K562 (cell line): Measurements from ENCODE around the gene CAMK2D. TPM values are rescaled to one million over a fixed set of nuclear protein-coding genes. Genes with fewer than 3 reads are reported as not detected.

ENCODE experiments used
- ATAC-seq: fragments of 200-7000 bp; cut with Tn5 transposase; 3 replicates; pipeline ENCODE4 v1.9.1; 2020; ENCODE audit warnings: moderate library complexity
- BruUV-seq: library from RNA; stranded (reverse); fragments of 400-500 nt; replicated peaks from 2 replicates; lab custom pipeline; 2021; lab: Mats Ljungman, UMichigan
- CTCF ChIA-PET: fragments of 300-600 bp; formaldehyde crosslinking; extraction: SDS; loops from one replicate; lab custom pipeline; 2021; ENCODE audit warnings: low intra/inter-chr PET ratio; lab: Yijun Ruan, JAX
- POLR2A ChIA-PET: fragments of 300-600, 350-650 bp; sonication (Branson Sonifier 250); formaldehyde crosslinking; extraction: SDS; loops from one replicate; lab custom pipeline; 2021; ENCODE audit warnings: antibody characterized with exemption, inconsistent platforms; lab: Yijun Ruan, JAX
- DNase-seq, 4 experiments: peaks; one replicate each; pipeline versions ENCODE4 v3.0.0 to v3.0.0-alpha.2; 2011 to 2018; ENCODE audit warnings: low spot score in 3 of 4, mixed read lengths in 3 of 4; ENCODE audit errors: extremely low read depth in 1 of 4
- FAIRE-seq: peaks from 2 replicates; lab custom pipeline; 2011; peaks lifted over from hg19 to GRCh38; lab: Jason Lieb, UNC
- H2AFZ ChIP-seq: 2 replicates; pipeline ENCODE4 v1.6.0; 2011; ENCODE audit warnings: low read depth, low read length, control low read depth, inconsistent platforms
- H3K27ac ChIP-seq: fragments of 200-600 bp; 3 replicates; pipeline ENCODE4 v1.8.0; 2011; ENCODE audit warnings: low read depth, mild to moderate bottlenecking, control low read depth, inconsistent platforms, low read length, moderate library complexity, mixed read lengths; ENCODE audit errors: extremely low read depth
- H3K27me3 ChIP-seq, 2 experiments: fragments of 300-600 bp in 1 of 2; 2 replicates in 1 of 2; 3 replicates in 1 of 2; pipeline versions ENCODE4 v1.6.0 to v1.8.0; 2011; ENCODE audit warnings: inconsistent platforms in 2 of 2, low read length in 2 of 2, mild to moderate bottlenecking in 1 of 2, mixed read lengths in 1 of 2, moderate library complexity in 1 of 2; ENCODE audit not compliant: control insufficient read depth in 2 of 2, insufficient read depth in 2 of 2
- H3K36me3 ChIP-seq: fragments of 300-600 bp; 3 replicates; pipeline ENCODE4 v1.8.0; 2011; ENCODE audit warnings: mild to moderate bottlenecking, low read length, inconsistent platforms; ENCODE audit not compliant: control insufficient read depth, insufficient read depth
- H3K4me1 ChIP-seq, 2 experiments: fragments of 200-600 bp in 1 of 2; replicated peaks in 1 of 2; 2 replicates in 1 of 2; 3 replicates in 1 of 2; pipeline versions ENCODE4 v1.5.1 to v1.8.0; 2011; ENCODE audit warnings: inconsistent platforms in 2 of 2, low read length in 2 of 2, mild to moderate bottlenecking in 1 of 2, mixed read lengths in 1 of 2, moderate library complexity in 1 of 2; ENCODE audit not compliant: control insufficient read depth in 2 of 2, insufficient read depth in 2 of 2
- H3K4me2 ChIP-seq: 2 replicates; pipeline ENCODE4 v1.6.1; 2011; ENCODE audit warnings: low read length, control low read depth, inconsistent platforms, mixed read lengths; ENCODE audit not compliant: insufficient read depth
- H3K4me3 ChIP-seq: fragments of 200-600 bp; sonication (generic), shearing (Covaris generic); 2 replicates; pipeline ENCODE4 v1.5.1; 2016; ENCODE audit warnings: control low read depth, inconsistent platforms
- H3K79me2 ChIP-seq: fragments of 200-600 bp; 3 replicates; pipeline ENCODE4 v1.8.0; 2011; ENCODE audit warnings: low read length, inconsistent platforms; ENCODE audit not compliant: control insufficient read depth, insufficient read depth
- H3K9ac ChIP-seq, 2 experiments: 2 replicates each; pipeline versions ENCODE4 v1.6.0 to v1.6.1; 2011; ENCODE audit warnings: low read depth in 2 of 2, low read length in 2 of 2, control low read depth in 1 of 2, inconsistent platforms in 1 of 2, mild to moderate bottlenecking in 1 of 2, mixed read lengths in 1 of 2; ENCODE audit not compliant: insufficient read depth in 1 of 2
- H3K9me1 ChIP-seq: one replicate; pipeline ENCODE4 v1.6.0; 2011; ENCODE audit warnings: inconsistent platforms, mild to moderate bottlenecking, low read length, moderate library complexity; ENCODE audit not compliant: control insufficient read depth, insufficient read depth
- H3K9me3 ChIP-seq: replicated peaks from 2 replicates; pipeline ENCODE4 v1.5.1; 2011; ENCODE audit warnings: low read depth, low read length, inconsistent platforms; ENCODE audit not compliant: control insufficient read depth, insufficient read depth
- H4K20me1 ChIP-seq: replicated peaks from 2 replicates; pipeline ENCODE4 v1.6.1; 2011; ENCODE audit warnings: low read length, inconsistent platforms, mixed read lengths; ENCODE audit not compliant: control insufficient read depth, insufficient read depth
- BCL6 ChIP-seq: fragments of 250-450 bp; sonication (Bioruptor Pico); IDR thresholded peaks from 2 replicates; pipeline ENCODE4 v1.4.0; 2020
- HIVEP1 ChIP-seq: fragments of 250-450 bp; sonication (Bioruptor Pico); IDR thresholded peaks from 2 replicates; pipeline ENCODE4 v1.4.0; 2020; ENCODE audit warnings: mild to moderate bottlenecking
- PTRF ChIP-seq: fragments of 450-650 bp; IDR thresholded peaks from 2 replicates; pipeline ENCODE4 v1.6.1; 2016; ENCODE audit warnings: mild to moderate bottlenecking, missing genetic modification characterization, missing compliant biosample characterization
- SMARCA5 ChIP-seq: fragments of 450-650 bp; IDR thresholded peaks from 2 replicates; pipeline ENCODE4 v1.6.1; 2016
- SREBF1 ChIP-seq: fragments of 150-350 bp; IDR thresholded peaks from 2 replicates; pipeline ENCODE4 v1.6.1; 2014; ENCODE audit warnings: antibody characterized with exemption, low read depth, low read length, borderline replicate concordance
- SRSF1 ChIP-seq: fragments of 200-400 bp; formaldehyde crosslinking; IDR thresholded peaks from 2 replicates; pipeline ENCODE4 v1.6.1; 2017; ENCODE audit warnings: mild to moderate bottlenecking, low read depth, low read length, moderate library complexity
- THAP7 ChIP-seq: fragments of 250-450 bp; sonication (Bioruptor Pico); IDR thresholded peaks from 2 replicates; pipeline ENCODE4 v1.5.0; 2021
- XRCC3 ChIP-seq: fragments of 450-650 bp; IDR thresholded peaks from 2 replicates; pipeline ENCODE4 v1.6.1; 2017; ENCODE audit warnings: mild to moderate bottlenecking, moderate library complexity
- ZNF239 ChIP-seq: fragments of 250-450 bp; sonication (Bioruptor Pico); IDR thresholded peaks from 2 replicates; pipeline ENCODE4 v1.4.0; 2020; ENCODE audit warnings: mild to moderate bottlenecking
- ZNF384 ChIP-seq: IDR thresholded peaks from 2 replicates; pipeline ENCODE4 v1.6.1; 2012; ENCODE audit warnings: low read depth, low read length, improper control_type of control experiment
- ZSCAN29 ChIP-seq: fragments of 450-650 bp; IDR thresholded peaks from 2 replicates; pipeline ENCODE4 v1.6.1; 2017
- WGBS: fragments of 100-300 bp; shearing (Covaris generic); methylation state at CpG from one replicate; pipeline ENCODE4 v1.1.6; 2016; ENCODE audit warnings: low coverage, mixed read lengths; ENCODE audit not compliant: insufficient coverage; ENCODE audit errors: missing lambda C conversion rate; 5-methylcytosine and 5-hydroxymethylcytosine counted together
- in situ Hi-C: fragments of 300-500 bp; cut with MboI; formaldehyde crosslinking; loops from 4 replicates; pipeline ENCODE4 v1.15.0; 2018; ENCODE audit warnings: inconsistent platforms, mixed read lengths
- intact Hi-C: fragments of 100-400 bp; cut with micrococcal nuclease; formaldehyde crosslinking; loops from 2 replicates; pipeline ENCODE4 v1.14.2; 2022
- polyA plus RNA-seq, 8 experiments: library from polyadenylated mRNA; depleted of rRNA in 4 of 8; stranded (reverse) in 5 of 8; unstranded in 3 of 8; fragments of >200 nt; fragmentation: Nextera tagmentation in 2 of 8; fragmentation: Illumina TruSeq in 1 of 8; extraction: Ambion mirVana in 2 of 8; extraction: Trizol in 1 of 8; gene quantifications; 2 replicates each; pipeline versions ENCODE4 v1.2.1 to v1.2.3, GENCODE V29; 2011 to 2014; ENCODE audit warnings: inconsistent platforms in 1 of 8, missing spikeins in 1 of 8
- total RNA-seq, 7 experiments: library from RNA; depleted of rRNA in 6 of 7; stranded (reverse); fragments of >200 nt in 6 of 7; fragmentation: Illumina TruSeq in 2 of 7; extraction: Trizol in 2 of 7; gene quantifications; 2 replicates each; pipeline versions ENCODE4 v1.2.1 to v1.2.3, GENCODE V29; 2011 to 2021; ENCODE audit warnings: low replicate concordance in 1 of 7
- TF ChIP-seq, protein P1 (sequence below), 2 experiments: fragments of 450-650 bp; formaldehyde crosslinking in 1 of 2; IDR thresholded peaks; 2 replicates each; pipeline versions ENCODE4 v1.4.0 to v1.6.1; 2014 to 2020; ENCODE audit warnings: mild to moderate bottlenecking in 2 of 2, borderline replicate concordance in 1 of 2, low read depth in 1 of 2

Gene CAMK2D
- total and polyA plus RNA-seq, 9 of the 15 experiments (the other 6 are each of a cell fraction or from before 2014, with no cell fraction given): 0.01 to 0.33 (median 0.04) TPM; not detected in 2

DNA sequence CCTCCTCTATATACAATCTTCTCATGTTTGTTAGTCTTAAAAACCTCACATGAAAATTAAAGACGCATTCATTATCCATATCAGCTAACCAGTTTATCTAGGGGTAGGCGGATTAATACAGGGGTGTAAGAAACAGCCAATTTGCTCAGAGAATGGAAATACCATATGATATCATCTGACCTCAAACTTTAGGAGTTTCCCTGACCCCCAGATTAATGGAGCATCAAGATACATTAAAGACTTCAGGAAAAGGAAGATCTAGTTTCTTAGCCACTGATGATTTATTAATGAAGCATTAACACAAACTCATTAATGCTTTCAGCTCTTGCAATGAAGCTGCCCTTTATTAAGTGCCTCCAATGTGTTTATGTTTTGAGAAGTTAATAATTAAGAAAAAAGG lies 67.5 kb downstream of the CAMK2D start:
- H3K27me3 ChIP-seq: no peaks in the 10 kb centered on the region
- no TSS peak for BruUV-seq
- H3K4me1 ChIP-seq: no peaks in the 10 kb centered on the region
- H3K9me3 ChIP-seq: no peaks in the 10 kb centered on the region
- FAIRE-seq: no peak
- H4K20me1 ChIP-seq: no peaks in the 10 kb centered on the region
- H3K27ac ChIP-seq: no peak overlapping the region
- CTCF ChIA-PET: no interaction called here
- intact Hi-C loops (no loop called here), in situ Hi-C loops (no loop called here)
- H3K79me2 ChIP-seq: no peaks in the 10 kb centered on the region
- DNase-seq: no peak
- no peaks in the 10 kb centered on the region for H3K36me3 ChIP-seq
- H3K4me3 ChIP-seq: no peak overlapping the region
- WGBS: 0% methylated on average over 2 of the region's 2 CpGs
- POLR2A ChIA-PET: no interaction called here
- no peak overlapping the region for H2AFZ ChIP-seq
- no peak overlapping the region for H3K9ac ChIP-seq
- H3K4me2 ChIP-seq: no peak overlapping the region
- H3K9me1 ChIP-seq: no peaks in the 10 kb centered on the region
- ATAC-seq: no peak
- no peak for TF ChIP-seq SREBF1
- TF ChIP-seq, protein P1, sequence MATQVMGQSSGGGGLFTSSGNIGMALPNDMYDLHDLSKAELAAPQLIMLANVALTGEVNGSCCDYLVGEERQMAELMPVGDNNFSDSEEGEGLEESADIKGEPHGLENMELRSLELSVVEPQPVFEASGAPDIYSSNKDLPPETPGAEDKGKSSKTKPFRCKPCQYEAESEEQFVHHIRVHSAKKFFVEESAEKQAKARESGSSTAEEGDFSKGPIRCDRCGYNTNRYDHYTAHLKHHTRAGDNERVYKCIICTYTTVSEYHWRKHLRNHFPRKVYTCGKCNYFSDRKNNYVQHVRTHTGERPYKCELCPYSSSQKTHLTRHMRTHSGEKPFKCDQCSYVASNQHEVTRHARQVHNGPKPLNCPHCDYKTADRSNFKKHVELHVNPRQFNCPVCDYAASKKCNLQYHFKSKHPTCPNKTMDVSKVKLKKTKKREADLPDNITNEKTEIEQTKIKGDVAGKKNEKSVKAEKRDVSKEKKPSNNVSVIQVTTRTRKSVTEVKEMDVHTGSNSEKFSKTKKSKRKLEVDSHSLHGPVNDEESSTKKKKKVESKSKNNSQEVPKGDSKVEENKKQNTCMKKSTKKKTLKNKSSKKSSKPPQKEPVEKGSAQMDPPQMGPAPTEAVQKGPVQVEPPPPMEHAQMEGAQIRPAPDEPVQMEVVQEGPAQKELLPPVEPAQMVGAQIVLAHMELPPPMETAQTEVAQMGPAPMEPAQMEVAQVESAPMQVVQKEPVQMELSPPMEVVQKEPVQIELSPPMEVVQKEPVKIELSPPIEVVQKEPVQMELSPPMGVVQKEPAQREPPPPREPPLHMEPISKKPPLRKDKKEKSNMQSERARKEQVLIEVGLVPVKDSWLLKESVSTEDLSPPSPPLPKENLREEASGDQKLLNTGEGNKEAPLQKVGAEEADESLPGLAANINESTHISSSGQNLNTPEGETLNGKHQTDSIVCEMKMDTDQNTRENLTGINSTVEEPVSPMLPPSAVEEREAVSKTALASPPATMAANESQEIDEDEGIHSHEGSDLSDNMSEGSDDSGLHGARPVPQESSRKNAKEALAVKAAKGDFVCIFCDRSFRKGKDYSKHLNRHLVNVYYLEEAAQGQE (IDR thresholded peaks at IDR 0.05; ENCODE audit: borderline replicate concordance): no peak
- TF ChIP-seq, protein P1 (CRISPR knock-in tag; IDR thresholded peaks at IDR 0.05; ENCODE audit: low read depth): no peak
- no peak for TF ChIP-seq XRCC3
- no peak for TF ChIP-seq ZNF384
- TF ChIP-seq ZSCAN29: no peak
- no peak for TF ChIP-seq BCL6 (CRISPR knock-in tag)
- TF ChIP-seq ZNF239 (CRISPR knock-in tag): no peak
- no peak for TF ChIP-seq PTRF (tag)
- no peak for TF ChIP-seq THAP7
- no peak for TF ChIP-seq HIVEP1
- TF ChIP-seq SRSF1: no peak
- TF ChIP-seq SMARCA5: no peak
